HepG2 (cell line): ENCODE measurements around the gene ICAM5. TPM values are rescaled to one million over a fixed set of nuclear protein-coding genes. Genes with fewer than 3 reads are reported as not detected.

Source experiments
- CBX1 ChIP-seq: IDR thresholded peaks from one replicate; pipeline ENCODE4 v1.6.1; 2016; ENCODE audit warnings: antibody characterized with exemption, low read depth
- CBX2 ChIP-seq, 2 experiments: fragments of 200-600 bp in 1 of 2; sonication (generic); formaldehyde crosslinking in 1 of 2; IDR thresholded peaks; 2 replicates each; pipeline versions ENCODE4 v1.7.0 to v1.8.1; 2018 to 2022; ENCODE audit warnings: low read depth in 2 of 2, low read length in 1 of 2, mild to moderate bottlenecking in 1 of 2, missing genetic modification reagents in 1 of 2
- ELF3 ChIP-seq: IDR thresholded peaks from 2 replicates; pipeline ENCODE4 v1.6.1; 2016; ENCODE audit warnings: missing genetic modification reagents, missing compliant biosample characterization
- HMG20A ChIP-seq: IDR thresholded peaks from 2 replicates; pipeline ENCODE4 v1.6.1; 2016; ENCODE audit warnings: borderline replicate concordance
- KDM1A ChIP-seq: IDR thresholded peaks from 2 replicates; pipeline ENCODE4 v1.6.1; 2016; ENCODE audit warnings: missing compliant biosample characterization
- KMT2B ChIP-seq: IDR thresholded peaks from 2 replicates; pipeline ENCODE4 v1.6.1; 2016; ENCODE audit warnings: missing genetic modification reagents, missing compliant biosample characterization
- MED8 ChIP-seq: sonication (generic); formaldehyde crosslinking; IDR thresholded peaks from 2 replicates; pipeline ENCODE4 v1.8.1; 2023; ENCODE audit warnings: mild to moderate bottlenecking, missing genetic modification reagents; ENCODE audit not compliant: insufficient replicate concordance
- MIXL1 ChIP-seq: IDR thresholded peaks from 2 replicates; pipeline ENCODE4 v1.6.1; 2016
- NR2F6 ChIP-seq, 2 experiments: IDR thresholded peaks; 2 replicates each; pipeline ENCODE4 v1.6.1; 2016; ENCODE audit warnings: antibody characterized with exemption in 1 of 2, mild to moderate bottlenecking in 1 of 2
- PCBP2 ChIP-seq: fragments of 200-400 bp; formaldehyde crosslinking; optimal IDR thresholded peaks from 2 replicates; pipeline ENCODE3; 2018; ENCODE audit warnings: low read length, low read depth; ENCODE audit not compliant: poor library complexity, severe bottlenecking
- RXRA ChIP-seq: sonication (generic); formaldehyde crosslinking; IDR thresholded peaks from 2 replicates; pipeline ENCODE4 v1.5.1; 2020; ENCODE audit warnings: missing genetic modification reagents
- SALL1 ChIP-seq: sonication (generic); formaldehyde crosslinking; IDR thresholded peaks from 2 replicates; pipeline ENCODE4 v1.8.0; 2022; ENCODE audit warnings: mild to moderate bottlenecking, missing genetic modification reagents
- SOX5 ChIP-seq: IDR thresholded peaks from 2 replicates; pipeline ENCODE4 v1.6.1; 2016; ENCODE audit warnings: borderline replicate concordance
- TOE1 ChIP-seq: sonication (generic); formaldehyde crosslinking; IDR thresholded peaks from 2 replicates; pipeline ENCODE4 v1.4.0; 2020; ENCODE audit warnings: mild to moderate bottlenecking, missing genetic modification reagents
- ZNF10 ChIP-seq: sonication (generic); formaldehyde crosslinking; IDR thresholded peaks from 2 replicates; pipeline ENCODE4 v1.4.0; 2020; ENCODE audit warnings: mild to moderate bottlenecking, low read depth, missing genetic modification reagents, borderline replicate concordance
- ZNF354B ChIP-seq: sonication (generic); formaldehyde crosslinking; IDR thresholded peaks from 2 replicates; pipeline ENCODE4 v1.8.0; 2022; ENCODE audit warnings: mild to moderate bottlenecking, missing genetic modification reagents
- ZNF496 ChIP-seq: sonication (generic); formaldehyde crosslinking; IDR thresholded peaks from 2 replicates; pipeline ENCODE4 v1.8.1; 2023; ENCODE audit warnings: mild to moderate bottlenecking, moderate library complexity, missing genetic modification reagents; ENCODE audit not compliant: insufficient replicate concordance
- ZNF552 ChIP-seq: sonication (generic); formaldehyde crosslinking; IDR thresholded peaks from 2 replicates; pipeline ENCODE4 v1.9.0; 2022; ENCODE audit warnings: missing genetic modification reagents, mild to moderate bottlenecking, borderline replicate concordance
- ZNF558 ChIP-seq: sonication (generic); formaldehyde crosslinking; IDR thresholded peaks from 2 replicates; pipeline ENCODE4 v1.9.0; 2022; ENCODE audit warnings: mild to moderate bottlenecking, missing genetic modification reagents, borderline replicate concordance
- ZNF674 ChIP-seq: sonication (generic); formaldehyde crosslinking; IDR thresholded peaks from 2 replicates; pipeline ENCODE4 v1.5.0; 2020; ENCODE audit warnings: low read depth, mild to moderate bottlenecking, missing genetic modification reagents
- ZNF720 ChIP-seq: sonication (generic); formaldehyde crosslinking; IDR thresholded peaks from 2 replicates; pipeline ENCODE4 v1.4.0; 2020; ENCODE audit warnings: missing genetic modification reagents
- ZNF792 ChIP-seq: IDR thresholded peaks from 2 replicates; pipeline ENCODE4 v1.6.1; 2016
- ZNF816 ChIP-seq: sonication (generic); formaldehyde crosslinking; IDR thresholded peaks from 2 replicates; pipeline ENCODE4 v1.8.0; 2022; ENCODE audit warnings: missing genetic modification reagents, mild to moderate bottlenecking, borderline replicate concordance
- polyA plus RNA-seq, 8 experiments: library from polyadenylated mRNA; depleted of rRNA in 3 of 8; stranded (reverse) in 7 of 8; unstranded in 1 of 8; fragments of >200 nt; fragmentation: Illumina TruSeq in 4 of 8; extraction: Trizol in 4 of 8; gene quantifications; 2 replicates each; pipeline versions ENCODE4 v1.2.1 to v1.2.3, GENCODE V29; 2011 to 2016; ENCODE audit warnings: low read depth in 4 of 8, missing spikeins in 1 of 8, mixed read lengths in 1 of 8; ENCODE audit not compliant: insufficient read depth in 1 of 8
- total RNA-seq, 5 experiments: library from RNA; depleted of rRNA; stranded (reverse); fragments of >200 nt; fragmentation: Illumina TruSeq; extraction: Trizol; gene quantifications; 2 replicates each; pipeline ENCODE4 v1.2.3, GENCODE V29; 2016; ENCODE audit warnings: low read depth in 1 of 5
- TF ChIP-seq, protein P1 (sequence below): sonication (generic); IDR thresholded peaks from 2 replicates; pipeline ENCODE4 v1.6.1; 2016; ENCODE audit warnings: low read depth, borderline replicate concordance
- TF ChIP-seq, protein P2 (sequence below): sonication (generic); formaldehyde crosslinking; IDR thresholded peaks from 2 replicates; pipeline ENCODE4 v1.4.0; 2020; ENCODE audit warnings: mild to moderate bottlenecking, missing genetic modification reagents
- TF ChIP-seq, protein P3 (sequence below): sonication (generic); formaldehyde crosslinking; IDR thresholded peaks from 2 replicates; pipeline ENCODE4 v1.8.1; 2023; ENCODE audit warnings: mild to moderate bottlenecking, missing genetic modification reagents
- TF ChIP-seq, protein P4 (sequence below): IDR thresholded peaks from 2 replicates; pipeline ENCODE4 v1.6.1; 2016; ENCODE audit warnings: mild to moderate bottlenecking, missing biosample characterization, missing genetic modification reagents

ICAM5 gene
- total and polyA plus RNA-seq, 2 of the 13 experiments (the other 11 are each of a cell fraction or from before 2014, with no cell fraction given) = 0.46 to 1.6 TPM

DNA sequence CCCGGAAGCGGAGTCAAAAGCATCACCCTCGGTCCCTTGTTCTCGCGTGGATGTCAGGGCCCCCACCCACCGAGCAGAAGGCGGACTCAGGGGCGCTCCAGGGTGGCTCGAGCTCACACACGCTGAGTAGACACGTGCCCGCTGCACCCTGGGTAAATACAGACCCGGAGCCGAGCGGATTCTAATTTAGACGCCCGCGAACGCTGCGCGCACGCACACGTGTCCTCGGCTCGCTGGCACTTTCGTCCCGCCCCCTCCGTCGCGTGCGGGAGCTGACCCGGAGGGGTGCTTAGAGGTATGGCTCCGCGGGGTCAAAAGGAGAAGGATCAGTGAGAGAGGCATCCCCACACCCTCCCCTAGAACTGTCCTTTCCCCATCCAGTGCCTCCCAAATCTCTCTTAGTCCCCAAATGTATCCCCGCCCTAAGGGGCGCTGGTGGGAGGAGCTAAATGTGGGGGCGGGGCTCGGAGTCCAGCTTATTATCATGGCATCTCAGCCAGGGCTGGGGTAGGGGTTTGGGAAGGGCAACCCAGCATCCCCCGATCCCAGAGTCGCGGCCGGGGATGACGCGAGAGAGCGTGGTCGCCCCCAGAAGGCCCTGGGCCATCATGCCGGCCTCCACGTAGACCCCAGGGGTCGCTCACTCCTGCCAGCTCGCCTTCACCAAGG lies 451 bp upstream of the ICAM5 start (continued):
- TF ChIP-seq, protein P1, sequence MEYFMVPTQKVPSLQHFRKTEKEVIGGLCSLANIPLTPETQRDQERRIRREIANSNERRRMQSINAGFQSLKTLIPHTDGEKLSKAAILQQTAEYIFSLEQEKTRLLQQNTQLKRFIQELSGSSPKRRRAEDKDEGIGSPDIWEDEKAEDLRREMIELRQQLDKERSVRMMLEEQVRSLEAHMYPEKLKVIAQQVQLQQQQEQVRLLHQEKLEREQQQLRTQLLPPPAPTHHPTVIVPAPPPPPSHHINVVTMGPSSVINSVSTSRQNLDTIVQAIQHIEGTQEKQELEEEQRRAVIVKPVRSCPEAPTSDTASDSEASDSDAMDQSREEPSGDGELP = no peak
- TF ChIP-seq ZNF558 (no peak; the same call in 1 of the 2 replicates), HMG20A (CRISPR knock-in tag) (no peak), ZNF354B (no peak), ZNF674 (CRISPR knock-in tag) (no peak), ZNF720 (no peak), MIXL1 (CRISPR knock-in tag) (no peak; the same call in 1 of the 2 replicates), ZNF816 (CRISPR knock-in tag) (no peak), ZNF552 (CRISPR knock-in tag) (no peak), PCBP2 (no peak), ELF3 (CRISPR knock-in tag) (no peak), ZNF496 (CRISPR knock-in tag) (no peak), ZNF10 (no peak), MED8 (no peak), ZNF792 (CRISPR knock-in tag) (no peak), KMT2B (CRISPR knock-in tag) (no peak), CBX1 (no peak), TOE1 (0 out of 2 replicates have a peak, but pooled peaks have one; percentile 4), NR2F6 (IDR thresholded peaks at IDR 0.05) (no peak), NR2F6 (CRISPR knock-in tag; IDR thresholded peaks at IDR 0.05) (no peak), CBX2 (IDR thresholded peaks at IDR 0.05; ENCODE audit: low read depth, low read length) (no peak), CBX2 (CRISPR knock-in tag; IDR thresholded peaks at IDR 0.05; ENCODE audit: low read depth) (no peak), SALL1 (CRISPR knock-in tag) (peak; percentile 47), SOX5 (CRISPR knock-in tag) (no peak), RXRA (CRISPR knock-in tag) (no peak), KDM1A (CRISPR knock-in tag) (no peak)
- TF ChIP-seq, protein P2, sequence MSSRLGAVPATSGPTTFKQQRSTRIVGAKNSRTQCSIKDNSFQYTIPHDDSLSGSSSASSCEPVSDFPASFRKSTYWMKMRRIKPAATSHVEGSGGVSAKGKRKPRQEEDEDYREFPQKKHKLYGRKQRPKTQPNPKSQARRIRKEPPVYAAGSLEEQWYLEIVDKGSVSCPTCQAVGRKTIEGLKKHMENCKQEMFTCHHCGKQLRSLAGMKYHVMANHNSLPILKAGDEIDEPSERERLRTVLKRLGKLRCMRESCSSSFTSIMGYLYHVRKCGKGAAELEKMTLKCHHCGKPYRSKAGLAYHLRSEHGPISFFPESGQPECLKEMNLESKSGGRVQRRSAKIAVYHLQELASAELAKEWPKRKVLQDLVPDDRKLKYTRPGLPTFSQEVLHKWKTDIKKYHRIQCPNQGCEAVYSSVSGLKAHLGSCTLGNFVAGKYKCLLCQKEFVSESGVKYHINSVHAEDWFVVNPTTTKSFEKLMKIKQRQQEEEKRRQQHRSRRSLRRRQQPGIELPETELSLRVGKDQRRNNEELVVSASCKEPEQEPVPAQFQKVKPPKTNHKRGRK = no peak
- TF ChIP-seq, protein P3, sequence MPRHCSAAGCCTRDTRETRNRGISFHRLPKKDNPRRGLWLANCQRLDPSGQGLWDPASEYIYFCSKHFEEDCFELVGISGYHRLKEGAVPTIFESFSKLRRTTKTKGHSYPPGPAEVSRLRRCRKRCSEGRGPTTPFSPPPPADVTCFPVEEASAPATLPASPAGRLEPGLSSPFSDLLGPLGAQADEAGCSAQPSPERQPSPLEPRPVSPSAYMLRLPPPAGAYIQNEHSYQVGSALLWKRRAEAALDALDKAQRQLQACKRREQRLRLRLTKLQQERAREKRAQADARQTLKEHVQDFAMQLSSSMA = 0 out of 2 replicates have a peak, but pooled peaks have one; percentile 59
- TF ChIP-seq, protein P4, sequence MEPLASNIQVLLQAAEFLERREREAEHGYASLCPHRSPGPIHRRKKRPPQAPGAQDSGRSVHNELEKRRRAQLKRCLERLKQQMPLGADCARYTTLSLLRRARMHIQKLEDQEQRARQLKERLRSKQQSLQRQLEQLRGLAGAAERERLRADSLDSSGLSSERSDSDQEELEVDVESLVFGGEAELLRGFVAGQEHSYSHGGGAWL (CRISPR knock-in tag) = peak; percentile 54
